Lower leg skin (tissue), 3 donors: ENCODE measurements around the gene APLF.

Experiments
- CTCF ChIP-seq, 3 donors: fragments of 450-650 bp; IDR thresholded peaks; one replicate each; pipeline ENCODE4 v1.5.1; 2016; ENCODE audit warnings: antibody characterized with exemption in 3 of 3, mild to moderate bottlenecking in 3 of 3, moderate library complexity in 2 of 3
- POLR2A ChIP-seq, 2 donors: fragments of 450-650 bp; IDR thresholded peaks; one replicate each; pipeline ENCODE4 v1.6.1; 2016 to 2017; ENCODE audit warnings: antibody characterized with exemption in 2 of 2, mild to moderate bottlenecking in 1 of 2, moderate library complexity in 1 of 2

GRCh38 chr2:68475576-68475975 lies 8.2 kb downstream of the APLF start:
- TF ChIP-seq CTCF (IDR thresholded peaks at IDR 0.05): no peak
- no peak for TF ChIP-seq POLR2A (IDR thresholded peaks at IDR 0.05)
